Ectodermal cell (in vitro differentiated cells): Measurements from ENCODE around the gene MRPS9.

Experiments
- H3K27ac ChIP-seq: 2 replicates; pipeline ENCODE4 v1.7.0; 2013; ENCODE audit warnings: mild to moderate bottlenecking, low read depth, low read length; ENCODE audit not compliant: insufficient read depth, poor library complexity, severe bottlenecking
- H3K27me3 ChIP-seq: 2 replicates; pipeline ENCODE4 v1.7.0; 2013; ENCODE audit warnings: mild to moderate bottlenecking, low read length; ENCODE audit not compliant: insufficient read depth, control insufficient read depth, poor library complexity, severe bottlenecking
- H3K36me3 ChIP-seq: one replicate; pipeline ENCODE4 v1.7.0; 2013; ENCODE audit warnings: low read length; ENCODE audit not compliant: control insufficient read depth, insufficient read depth
- H3K4me1 ChIP-seq: one replicate; pipeline ENCODE4 v1.7.0; 2013; ENCODE audit warnings: low read length; ENCODE audit not compliant: control insufficient read depth, insufficient read depth
- H3K4me3 ChIP-seq: 2 replicates; pipeline ENCODE4 v1.7.0; 2013; ENCODE audit warnings: low read depth, low read length, control low read depth; ENCODE audit not compliant: insufficient read depth
- H3K9me3 ChIP-seq: 2 replicates; pipeline ENCODE4 v1.7.0; 2013; ENCODE audit warnings: mild to moderate bottlenecking, low read length, moderate library complexity; ENCODE audit not compliant: control insufficient read depth
- WGBS, 2 experiments: methylation state at CpG; one replicate each; pipeline ENCODE4 v1.1.7; 2013; ENCODE audit warnings: missing lambda C conversion rate in 2 of 2; 5-methylcytosine and 5-hydroxymethylcytosine counted together

The MRPS9 gene

DNA sequence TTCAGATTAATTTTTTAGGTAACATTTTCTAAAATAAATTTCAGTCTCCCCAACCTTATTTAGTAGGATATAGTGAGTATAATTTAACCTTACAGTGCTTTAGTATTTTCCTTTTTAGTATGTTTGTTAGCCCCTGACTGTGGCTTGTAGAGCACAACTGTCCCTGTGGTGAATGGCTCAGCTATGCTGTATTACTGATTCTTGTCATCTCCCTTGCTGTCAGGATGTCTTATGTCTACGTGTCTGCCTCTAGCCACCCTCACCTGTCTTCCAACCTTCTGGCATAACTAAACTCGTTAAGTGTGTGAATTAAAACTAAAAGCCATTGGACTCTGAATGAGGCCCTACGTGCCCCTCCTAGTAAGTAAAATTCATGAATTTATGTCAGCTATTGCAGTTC lies 18.4 kb downstream of the MRPS9 start:
- Histone ChIP-seq H3K27me3 (no peaks in the 10 kb centered on the region), H3K27ac (no peak overlapping the region), H3K4me3 (no peak overlapping the region), H3K9me3 (no peaks in the 10 kb centered on the region), H3K4me1 (no peaks in the 10 kb centered on the region), H3K36me3 (peaks cover 5% of the 10 kb centered on the region)
- WGBS, 2 experiments = 86 to 87% methylated on average over 1 to 3 of the region's 3 CpGs

DNA sequence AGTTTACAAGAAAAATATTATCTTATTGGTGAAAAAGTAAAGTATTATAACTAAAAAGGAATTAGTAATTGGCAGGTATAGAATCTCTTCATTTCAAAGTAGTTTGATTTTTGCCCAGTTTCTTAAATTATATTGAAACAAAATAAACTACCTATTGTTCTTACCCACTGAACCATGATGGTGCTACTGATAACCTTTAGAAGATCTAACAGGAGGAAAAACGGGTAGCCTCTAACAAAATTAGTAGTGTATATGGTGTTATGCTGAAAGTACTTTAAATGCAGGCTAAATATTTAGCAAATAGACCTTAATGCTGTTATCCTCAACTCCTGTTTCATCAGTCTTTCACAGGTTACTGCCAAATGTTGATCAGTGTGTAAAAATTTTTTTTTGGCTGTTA lies 19.1 kb downstream of the MRPS9 start:
- H3K9me3 ChIP-seq = no peaks in the 10 kb centered on the region
- H3K27ac ChIP-seq = no peak overlapping the region
- H3K4me3 ChIP-seq = no peak overlapping the region
- no peaks in the 10 kb centered on the region for H3K27me3 ChIP-seq
- H3K4me1 ChIP-seq = no peaks in the 10 kb centered on the region
- H3K36me3 ChIP-seq = peaks cover under 1% of the 10 kb centered on the region
- 91% methylated on average over 1 of the region's 1 CpG; no CpG with 5 or more reads in 1 of the 2 experiments for WGBS, 2 experiments

GRCh38 chr2:105061560-105061959 lies 23.7 kb downstream of the MRPS9 start:
- no peaks in the 10 kb centered on the region for H3K4me1 ChIP-seq
- H3K27ac ChIP-seq = no peak overlapping the region
- no peaks in the 10 kb centered on the region for H3K36me3 ChIP-seq
- WGBS, 2 experiments = 92 to 94% methylated on average over 3 of the region's 3 CpGs
- H3K27me3 ChIP-seq = no peaks in the 10 kb centered on the region
- no peak overlapping the region for H3K4me3 ChIP-seq
- H3K9me3 ChIP-seq = no peaks in the 10 kb centered on the region

- Histone ChIP-seq H3K27me3 (no peaks in the 10 kb centered on the region), H3K36me3 (no peaks in the 10 kb centered on the region), H3K27ac (no peak overlapping the region), H3K9me3 (no peaks in the 10 kb centered on the region), H3K4me3 (no peak overlapping the region), H3K4me1 (no peaks in the 10 kb centered on the region)
- WGBS, 2 experiments = 96 to 98% methylated on average over 4 to 5 of the region's 5 CpGs
These were observed 24.3 kb downstream of the MRPS9 start for GRCh38 chr2:105062158-105062557.

- H3K4me1 ChIP-seq = no peaks in the 10 kb centered on the region
- no peaks in the 10 kb centered on the region for H3K36me3 ChIP-seq
- H3K27me3 ChIP-seq = no peaks in the 10 kb centered on the region
- H3K27ac ChIP-seq = no peak overlapping the region
- H3K9me3 ChIP-seq = no peaks in the 10 kb centered on the region
- H3K4me3 ChIP-seq = no peak overlapping the region
- 100% methylated on average over 1 of the region's 1 CpG for WGBS, 2 experiments
These were observed 30.5 kb downstream of the MRPS9 start for GRCh38 chr2:105068387-105068786.

GRCh38 chr2:105068875-105069274 lies 31.0 kb downstream of the MRPS9 start:
- Histone ChIP-seq H3K4me1 (no peaks in the 10 kb centered on the region), H3K36me3 (no peaks in the 10 kb centered on the region), H3K27me3 (no peaks in the 10 kb centered on the region), H3K4me3 (no peak overlapping the region), H3K9me3 (no peaks in the 10 kb centered on the region), H3K27ac (no peak overlapping the region)
- WGBS, 2 experiments = 98% methylated on average over 5 of the region's 5 CpGs

- Histone ChIP-seq H3K4me3 (no peak overlapping the region), H3K27me3 (no peaks in the 10 kb centered on the region), H3K36me3 (no peaks in the 10 kb centered on the region), H3K4me1 (no peaks in the 10 kb centered on the region), H3K27ac (no peak overlapping the region), H3K9me3 (no peaks in the 10 kb centered on the region)
- WGBS, 2 experiments = 80 to 85% methylated on average over 6 to 7 of the region's 7 CpGs
These were observed 32.4 kb downstream of the MRPS9 start for GRCh38 chr2:105070010-105070865.

- no peaks in the 10 kb centered on the region for H3K36me3 ChIP-seq
These were observed 33.5 kb downstream of the MRPS9 start for GRCh38 chr2:105071379-105071778.

DNA sequence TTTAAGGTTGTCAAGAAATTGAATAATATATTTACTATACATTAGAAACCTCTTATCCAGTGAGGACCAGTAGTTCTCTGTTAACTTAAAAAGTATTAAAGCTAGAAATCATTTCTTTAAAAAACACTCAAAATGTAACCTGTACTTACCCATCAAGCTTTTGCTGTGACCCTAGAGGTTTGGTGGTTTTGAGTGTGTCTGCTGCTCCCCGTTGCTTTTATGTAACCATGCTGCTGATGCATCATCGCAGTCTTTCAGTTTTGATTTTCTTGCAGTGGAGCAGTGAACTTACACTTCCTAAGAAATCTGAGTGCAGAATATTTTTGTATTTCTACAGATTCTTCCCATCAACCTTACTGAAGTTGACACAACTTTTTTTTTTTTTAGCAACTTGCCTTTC lies 34.2 kb downstream of the MRPS9 start:
- Histone ChIP-seq H3K4me3 (no peak overlapping the region), H3K36me3 (no peaks in the 10 kb centered on the region), H3K9me3 (no peaks in the 10 kb centered on the region), H3K4me1 (no peaks in the 10 kb centered on the region), H3K27ac (no peak overlapping the region), H3K27me3 (no peaks in the 10 kb centered on the region)
- 92 to 97% methylated on average over 2 of the region's 2 CpGs for WGBS, 2 experiments

More at GRCh38 chr2:105071379-105071778, 33.5 kb downstream of the MRPS9 start:
- Histone ChIP-seq H3K4me3 (no peak overlapping the region), H3K9me3 (no peaks in the 10 kb centered on the region), H3K27ac (no peak overlapping the region), H3K4me1 (no peaks in the 10 kb centered on the region), H3K27me3 (no peaks in the 10 kb centered on the region)
- WGBS, 2 experiments = 94 to 95% methylated on average over 4 of the region's 4 CpGs

DNA sequence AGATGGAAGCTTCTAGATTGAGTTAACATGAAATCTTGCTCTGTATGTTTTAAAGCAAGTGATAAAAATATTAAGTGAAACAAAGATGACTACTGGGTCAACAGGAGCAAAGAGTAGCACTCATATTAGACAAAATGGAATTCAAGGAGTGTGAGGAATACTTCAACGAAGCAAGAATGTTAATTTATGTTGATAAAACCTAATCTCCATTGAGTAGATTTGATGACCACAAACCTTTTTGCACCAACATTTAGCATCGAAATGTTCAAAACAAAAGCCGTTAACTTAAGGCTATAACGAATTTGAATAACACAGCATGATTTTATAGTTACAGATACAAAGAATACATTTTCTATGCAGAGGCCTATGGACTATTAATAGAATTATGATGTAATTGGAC lies 35.7 kb downstream of the MRPS9 start:
- Histone ChIP-seq H3K27me3 (no peaks in the 10 kb centered on the region), H3K36me3 (no peaks in the 10 kb centered on the region), H3K4me3 (no peak overlapping the region), H3K27ac (no peak overlapping the region), H3K4me1 (no peaks in the 10 kb centered on the region), H3K9me3 (no peaks in the 10 kb centered on the region)
- WGBS, 2 experiments = 71 to 75% methylated on average over 3 to 4 of the region's 4 CpGs
